H1 (cell line): ENCODE data around the gene SSR1. TPM values are rescaled to one million over a fixed set of nuclear protein-coding genes. Genes with fewer than 3 reads are reported as not detected.

Experiments
- BCL11A ChIP-seq, 2 experiments: IDR thresholded peaks; one replicate each; pipeline ENCODE4 v1.6.1; 2011; ENCODE audit warnings: low read depth in 2 of 2, low read length in 2 of 2, mild to moderate bottlenecking in 2 of 2
- CBX5 ChIP-seq: fragments of 300-800, 300-1000 bp; sonication (generic); IDR thresholded peaks from 2 replicates; pipeline ENCODE4 v1.7.1; 2016; ENCODE audit warnings: antibody characterized with exemption, low read length, low read depth
- CREB1 ChIP-seq: IDR thresholded peaks from 2 replicates; pipeline ENCODE4 v1.6.1; 2012; ENCODE audit warnings: inconsistent platforms
- EZH2 ChIP-seq: fragments of 200-600 bp; sonication (generic); IDR thresholded peaks from 2 replicates; pipeline ENCODE4 v1.7.1; 2012; ENCODE audit warnings: low read depth, mild to moderate bottlenecking, moderate library complexity, low read length, inconsistent platforms; ENCODE audit not compliant: severe bottlenecking
- FOSL1 ChIP-seq: IDR thresholded peaks from 2 replicates; pipeline ENCODE4 v1.6.1; 2011; ENCODE audit warnings: mild to moderate bottlenecking, low read depth, low read length, moderate library complexity; ENCODE audit not compliant: insufficient read depth
- JUN ChIP-seq: IDR thresholded peaks from 2 replicates; pipeline ENCODE4 v1.6.1; 2011; ENCODE audit warnings: low read depth, mild to moderate bottlenecking, improper control_type of control experiment, low read length
- RBBP5 ChIP-seq: IDR thresholded peaks from 2 replicates; pipeline ENCODE4 v1.7.1; 2012; ENCODE audit warnings: low read depth, mild to moderate bottlenecking, inconsistent platforms, low read length, moderate library complexity, borderline replicate concordance
- polyA plus RNA-seq, 7 experiments: library from polyadenylated mRNA; depleted of rRNA in 3 of 7; stranded (reverse) in 5 of 7; unstranded in 2 of 7; fragments of >200 nt in 5 of 7; fragments of 200-250 nt in 2 of 7; gene quantifications; 1 replicate in 5 of 7; 2 replicates in 1 of 7; 4 replicates in 1 of 7; pipeline versions ENCODE4 v1.2.1 to v1.2.3, GENCODE V29; 2011 to 2013; ENCODE audit warnings: missing spikeins in 2 of 7, mixed read lengths in 2 of 7
- total RNA-seq: library from RNA; stranded (reverse); fragmentation: NEBNext Ultra II Directional; extraction: Animal tissue kit (Norgen Biotek cat#: 25700); gene quantifications from 2 replicates; pipeline ENCODE4 v1.2.1, GENCODE V29; 2021
- TF ChIP-seq, protein P1 (sequence below): fragments of 300-600 bp; sonication (generic); IDR thresholded peaks from 2 replicates; pipeline ENCODE4 v1.7.1; 2012; ENCODE audit warnings: low read length, moderate library complexity, mild to moderate bottlenecking, inconsistent platforms; ENCODE audit not compliant: insufficient replicate concordance
- TF ChIP-seq, protein P2 (sequence below): IDR thresholded peaks from 2 replicates; pipeline ENCODE4 v1.6.1; 2012; ENCODE audit warnings: inconsistent platforms

SSR1 gene
- total and polyA plus RNA-seq, 2 of the 8 experiments (the other 6 are each of a cell fraction or from before 2014, with no cell fraction given) = 26.6 to 117 TPM

DNA sequence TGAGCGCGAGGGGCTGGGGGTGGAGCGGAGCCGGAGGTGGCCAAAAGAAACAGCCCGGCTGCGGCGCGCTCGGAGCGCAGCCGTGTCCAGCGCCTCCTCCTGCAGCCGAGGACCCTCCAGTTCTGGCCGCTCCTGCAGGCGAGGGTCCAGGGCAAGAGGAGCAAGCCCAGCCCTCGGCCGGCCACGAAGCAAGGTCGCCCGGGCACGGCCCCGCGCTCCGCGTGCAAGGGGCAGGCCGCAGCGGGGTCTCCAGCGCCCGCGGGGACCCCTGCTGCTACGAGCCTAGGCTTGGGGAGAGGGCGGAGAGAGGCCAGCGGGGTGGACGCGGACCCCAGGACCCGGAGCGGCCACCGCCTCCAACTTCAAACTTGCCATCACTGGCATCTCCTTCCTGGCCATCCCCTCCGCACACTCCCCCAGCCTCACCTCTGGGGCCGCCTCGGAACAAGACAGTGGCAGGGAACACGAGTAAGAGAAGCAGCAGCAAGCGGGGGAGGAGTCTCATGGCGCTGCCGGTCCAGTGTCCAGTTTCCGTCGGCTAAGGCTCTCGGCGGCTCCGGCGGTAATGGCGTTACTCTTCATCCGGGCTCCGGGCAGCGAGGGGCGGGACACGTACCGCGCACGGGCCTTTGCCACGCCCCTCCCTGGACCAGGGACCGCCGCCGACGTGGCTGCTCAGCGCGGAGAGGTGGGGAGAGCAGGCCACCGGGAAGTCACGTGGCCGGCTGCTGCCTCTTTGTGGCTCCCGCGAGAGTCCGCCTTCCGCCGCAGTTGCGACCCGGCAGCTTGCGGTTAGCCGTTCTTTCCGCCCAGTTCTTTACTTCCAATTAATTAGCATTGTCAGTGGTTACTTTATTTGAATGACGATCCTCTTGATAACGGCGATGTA, at the start of gene SSR1 (continued):
- TF ChIP-seq, protein P1, sequence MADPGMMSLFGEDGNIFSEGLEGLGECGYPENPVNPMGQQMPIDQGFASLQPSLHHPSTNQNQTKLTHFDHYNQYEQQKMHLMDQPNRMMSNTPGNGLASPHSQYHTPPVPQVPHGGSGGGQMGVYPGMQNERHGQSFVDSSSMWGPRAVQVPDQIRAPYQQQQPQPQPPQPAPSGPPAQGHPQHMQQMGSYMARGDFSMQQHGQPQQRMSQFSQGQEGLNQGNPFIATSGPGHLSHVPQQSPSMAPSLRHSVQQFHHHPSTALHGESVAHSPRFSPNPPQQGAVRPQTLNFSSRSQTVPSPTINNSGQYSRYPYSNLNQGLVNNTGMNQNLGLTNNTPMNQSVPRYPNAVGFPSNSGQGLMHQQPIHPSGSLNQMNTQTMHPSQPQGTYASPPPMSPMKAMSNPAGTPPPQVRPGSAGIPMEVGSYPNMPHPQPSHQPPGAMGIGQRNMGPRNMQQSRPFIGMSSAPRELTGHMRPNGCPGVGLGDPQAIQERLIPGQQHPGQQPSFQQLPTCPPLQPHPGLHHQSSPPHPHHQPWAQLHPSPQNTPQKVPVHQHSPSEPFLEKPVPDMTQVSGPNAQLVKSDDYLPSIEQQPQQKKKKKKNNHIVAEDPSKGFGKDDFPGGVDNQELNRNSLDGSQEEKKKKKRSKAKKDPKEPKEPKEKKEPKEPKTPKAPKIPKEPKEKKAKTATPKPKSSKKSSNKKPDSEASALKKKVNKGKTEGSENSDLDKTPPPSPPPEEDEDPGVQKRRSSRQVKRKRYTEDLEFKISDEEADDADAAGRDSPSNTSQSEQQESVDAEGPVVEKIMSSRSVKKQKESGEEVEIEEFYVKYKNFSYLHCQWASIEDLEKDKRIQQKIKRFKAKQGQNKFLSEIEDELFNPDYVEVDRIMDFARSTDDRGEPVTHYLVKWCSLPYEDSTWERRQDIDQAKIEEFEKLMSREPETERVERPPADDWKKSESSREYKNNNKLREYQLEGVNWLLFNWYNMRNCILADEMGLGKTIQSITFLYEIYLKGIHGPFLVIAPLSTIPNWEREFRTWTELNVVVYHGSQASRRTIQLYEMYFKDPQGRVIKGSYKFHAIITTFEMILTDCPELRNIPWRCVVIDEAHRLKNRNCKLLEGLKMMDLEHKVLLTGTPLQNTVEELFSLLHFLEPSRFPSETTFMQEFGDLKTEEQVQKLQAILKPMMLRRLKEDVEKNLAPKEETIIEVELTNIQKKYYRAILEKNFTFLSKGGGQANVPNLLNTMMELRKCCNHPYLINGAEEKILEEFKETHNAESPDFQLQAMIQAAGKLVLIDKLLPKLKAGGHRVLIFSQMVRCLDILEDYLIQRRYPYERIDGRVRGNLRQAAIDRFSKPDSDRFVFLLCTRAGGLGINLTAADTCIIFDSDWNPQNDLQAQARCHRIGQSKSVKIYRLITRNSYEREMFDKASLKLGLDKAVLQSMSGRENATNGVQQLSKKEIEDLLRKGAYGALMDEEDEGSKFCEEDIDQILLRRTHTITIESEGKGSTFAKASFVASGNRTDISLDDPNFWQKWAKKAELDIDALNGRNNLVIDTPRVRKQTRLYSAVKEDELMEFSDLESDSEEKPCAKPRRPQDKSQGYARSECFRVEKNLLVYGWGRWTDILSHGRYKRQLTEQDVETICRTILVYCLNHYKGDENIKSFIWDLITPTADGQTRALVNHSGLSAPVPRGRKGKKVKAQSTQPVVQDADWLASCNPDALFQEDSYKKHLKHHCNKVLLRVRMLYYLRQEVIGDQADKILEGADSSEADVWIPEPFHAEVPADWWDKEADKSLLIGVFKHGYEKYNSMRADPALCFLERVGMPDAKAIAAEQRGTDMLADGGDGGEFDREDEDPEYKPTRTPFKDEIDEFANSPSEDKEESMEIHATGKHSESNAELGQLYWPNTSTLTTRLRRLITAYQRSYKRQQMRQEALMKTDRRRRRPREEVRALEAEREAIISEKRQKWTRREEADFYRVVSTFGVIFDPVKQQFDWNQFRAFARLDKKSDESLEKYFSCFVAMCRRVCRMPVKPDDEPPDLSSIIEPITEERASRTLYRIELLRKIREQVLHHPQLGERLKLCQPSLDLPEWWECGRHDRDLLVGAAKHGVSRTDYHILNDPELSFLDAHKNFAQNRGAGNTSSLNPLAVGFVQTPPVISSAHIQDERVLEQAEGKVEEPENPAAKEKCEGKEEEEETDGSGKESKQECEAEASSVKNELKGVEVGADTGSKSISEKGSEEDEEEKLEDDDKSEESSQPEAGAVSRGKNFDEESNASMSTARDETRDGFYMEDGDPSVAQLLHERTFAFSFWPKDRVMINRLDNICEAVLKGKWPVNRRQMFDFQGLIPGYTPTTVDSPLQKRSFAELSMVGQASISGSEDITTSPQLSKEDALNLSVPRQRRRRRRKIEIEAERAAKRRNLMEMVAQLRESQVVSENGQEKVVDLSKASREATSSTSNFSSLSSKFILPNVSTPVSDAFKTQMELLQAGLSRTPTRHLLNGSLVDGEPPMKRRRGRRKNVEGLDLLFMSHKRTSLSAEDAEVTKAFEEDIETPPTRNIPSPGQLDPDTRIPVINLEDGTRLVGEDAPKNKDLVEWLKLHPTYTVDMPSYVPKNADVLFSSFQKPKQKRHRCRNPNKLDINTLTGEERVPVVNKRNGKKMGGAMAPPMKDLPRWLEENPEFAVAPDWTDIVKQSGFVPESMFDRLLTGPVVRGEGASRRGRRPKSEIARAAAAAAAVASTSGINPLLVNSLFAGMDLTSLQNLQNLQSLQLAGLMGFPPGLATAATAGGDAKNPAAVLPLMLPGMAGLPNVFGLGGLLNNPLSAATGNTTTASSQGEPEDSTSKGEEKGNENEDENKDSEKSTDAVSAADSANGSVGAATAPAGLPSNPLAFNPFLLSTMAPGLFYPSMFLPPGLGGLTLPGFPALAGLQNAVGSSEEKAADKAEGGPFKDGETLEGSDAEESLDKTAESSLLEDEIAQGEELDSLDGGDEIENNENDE = no peak
- TF ChIP-seq, protein P2, sequence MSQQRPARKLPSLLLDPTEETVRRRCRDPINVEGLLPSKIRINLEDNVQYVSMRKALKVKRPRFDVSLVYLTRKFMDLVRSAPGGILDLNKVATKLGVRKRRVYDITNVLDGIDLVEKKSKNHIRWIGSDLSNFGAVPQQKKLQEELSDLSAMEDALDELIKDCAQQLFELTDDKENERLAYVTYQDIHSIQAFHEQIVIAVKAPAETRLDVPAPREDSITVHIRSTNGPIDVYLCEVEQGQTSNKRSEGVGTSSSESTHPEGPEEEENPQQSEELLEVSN = peak; percentile 83
- TF ChIP-seq CREB1 (peak; percentile 75), FOSL1 (no peak), JUN (no peak), EZH2 (no peak), RBBP5 (no peak; the same call in none of the 2 replicates), BCL11A (IDR thresholded peaks at IDR 0.05; ENCODE audit: low read depth in 2 of 2, low read length in 2 of 2) (no peak), CBX5 (no peak)
